B cell (primary cell): ENCODE measurements around the gene RIPK3. TPM values are rescaled to one million over a fixed set of nuclear protein-coding genes. Genes with fewer than 3 reads are reported as not detected.

ENCODE experiments used
- ATAC-seq: fragments of 200-7000 bp; cut with Tn5 transposase; one replicate; pipeline ENCODE4 v1.10.0; 2021; ENCODE audit warnings: low read depth, mild to moderate bottlenecking, moderate number of reproducible peaks, moderate library complexity
- CTCF ChIA-PET: fragments of 350-600 bp; sonication (Branson Sonifier 250); formaldehyde crosslinking; loops from one replicate; lab custom pipeline; 2021; ENCODE audit warnings: antibody characterized with exemption, inconsistent platforms; lab: Charles Lee
- POLR2A ChIA-PET: fragments of 350-600 bp; sonication (Branson Sonifier 250); formaldehyde crosslinking; loops from one replicate; lab custom pipeline; 2021; ENCODE audit warnings: antibody characterized with exemption; lab: Charles Lee
- DNase-seq: peaks from one replicate; pipeline ENCODE4 v3.0.0; 2013
- H2AFZ ChIP-seq: 2 replicates; pipeline ENCODE4 v1.6.1; 2012; ENCODE audit warnings: mild to moderate bottlenecking, low read depth, low read length; ENCODE audit not compliant: insufficient read depth, poor library complexity, severe bottlenecking
- H3K27ac ChIP-seq, 2 donors: 1 replicate in 1 of 2; 2 replicates in 1 of 2; pipeline ENCODE4 v1.5.1; 2012 to 2013; ENCODE audit warnings: low read length in 2 of 2, mild to moderate bottlenecking in 2 of 2, moderate library complexity in 1 of 2
- H3K27me3 ChIP-seq, 4 experiments: fragments of 200-600 bp in 1 of 4; sonication (generic) in 1 of 4; replicated peaks in 1 of 4; 1 replicate in 2 of 4; 2 replicates in 2 of 4; pipeline versions ENCODE4 v1.6.1 to v1.7.0; 2013 to 2016; ENCODE audit warnings: low read length in 3 of 4, mild to moderate bottlenecking in 2 of 4, mixed read lengths in 1 of 4, moderate library complexity in 1 of 4; ENCODE audit not compliant: insufficient read depth in 4 of 4, control insufficient read depth in 3 of 4; ENCODE audit errors: control extremely low read depth in 1 of 4
- H3K36me3 ChIP-seq, 2 experiments: replicated peaks in 1 of 2; 1 replicate in 1 of 2; 2 replicates in 1 of 2; pipeline versions ENCODE4 v1.6.1 to v1.7.1; 2013; ENCODE audit warnings: low read length in 1 of 2; ENCODE audit not compliant: insufficient read depth in 2 of 2, control insufficient read depth in 1 of 2; ENCODE audit errors: control extremely low read depth in 1 of 2, extremely low read depth in 1 of 2
- H3K4me1 ChIP-seq, 2 donors: fragments of 200-600 bp in 1 of 2; sonication (generic) in 1 of 2; 1 replicate in 1 of 2; 2 replicates in 1 of 2; pipeline versions ENCODE4 v1.5.1 to v1.6.1; 2013 to 2017; ENCODE audit warnings: low read length in 2 of 2; ENCODE audit not compliant: control insufficient read depth in 2 of 2, insufficient read depth in 2 of 2
- H3K4me2 ChIP-seq: replicated peaks from 2 replicates; pipeline ENCODE3; 2012; ENCODE audit warnings: mild to moderate bottlenecking, low read depth, low read length; ENCODE audit not compliant: poor library complexity, severe bottlenecking
- H3K4me3 ChIP-seq, 5 experiments: fragments of 200-600 bp in 1 of 5; sonication (generic) in 1 of 5; 1 replicate in 3 of 5; 2 replicates in 2 of 5; pipeline versions ENCODE4 v1.5.1 to v1.7.0; 2011 to 2016; ENCODE audit warnings: low read length in 4 of 5, mild to moderate bottlenecking in 4 of 5, low read depth in 2 of 5, control low read depth in 1 of 5, moderate library complexity in 1 of 5; ENCODE audit not compliant: insufficient read depth in 1 of 5; ENCODE audit errors: control extremely low read depth in 1 of 5, extremely low read depth in 1 of 5
- H3K79me2 ChIP-seq: fragments of 200-600 bp; sonication (generic); one replicate; pipeline ENCODE4 v1.6.0; 2016; ENCODE audit warnings: low read length; ENCODE audit not compliant: control insufficient read depth, insufficient read depth
- H3K9ac ChIP-seq: fragments of 200-600 bp; sonication (generic); 2 replicates; pipeline ENCODE4 v1.6.1; 2017; ENCODE audit warnings: mild to moderate bottlenecking, low read length, moderate library complexity
- H3K9me3 ChIP-seq, 3 donors: one replicate each; pipeline versions ENCODE4 v1.6.1 to v1.7.1; 2013; ENCODE audit warnings: low read length in 2 of 3; ENCODE audit not compliant: control insufficient read depth in 2 of 3, insufficient read depth in 1 of 3; ENCODE audit errors: control extremely low read depth in 1 of 3
- H4K20me1 ChIP-seq: 2 replicates; pipeline ENCODE4 v1.6.0; 2012; ENCODE audit warnings: mild to moderate bottlenecking, low read length; ENCODE audit not compliant: insufficient read depth, control insufficient read depth, poor library complexity, severe bottlenecking
- H3K27ac Mint-ChIP-seq: one replicate; pipeline ENCODE4 v1.8.0; 2021; ENCODE audit warnings: mixed read lengths
- H3K27me3 Mint-ChIP-seq: one replicate; pipeline ENCODE4 v1.8.0; 2021; ENCODE audit warnings: mixed read lengths
- H3K4me1 Mint-ChIP-seq: one replicate; pipeline ENCODE4 v1.8.0; 2021; ENCODE audit warnings: mixed read lengths
- H3K4me3 Mint-ChIP-seq: one replicate; pipeline ENCODE4 v1.8.0; 2021; ENCODE audit warnings: mixed read lengths
- H3K9me3 Mint-ChIP-seq: one replicate; pipeline ENCODE4 v1.8.0; 2022; ENCODE audit warnings: mixed read lengths; ENCODE audit not compliant: insufficient read depth
- CTCF ChIP-seq: fragments of 200-600 bp; IDR thresholded peaks from one replicate; pipeline ENCODE4 v1.8.0; 2022; ENCODE audit warnings: antibody characterized with exemption, mild to moderate bottlenecking
- EZH2 ChIP-seq: IDR thresholded peaks from 2 replicates; pipeline ENCODE4 v1.6.1; 2012; ENCODE audit warnings: borderline replicate concordance, low read depth, mild to moderate bottlenecking, moderate library complexity, low read length; ENCODE audit not compliant: insufficient read depth, poor library complexity, severe bottlenecking
- WGBS: methylation state at CpG from one replicate; pipeline ENCODE4 v1.1.5; 2013; ENCODE audit warnings: missing lambda C conversion rate; ENCODE audit not compliant: insufficient coverage; 5-methylcytosine and 5-hydroxymethylcytosine counted together
- intact Hi-C: fragments of 100-400 bp; cut with micrococcal nuclease; formaldehyde crosslinking; loops from one replicate; pipeline ENCODE4 v1.10.0; 2022
- polyA plus RNA-seq: library from polyadenylated mRNA; depleted of rRNA; stranded (reverse); fragments of >200 nt; gene quantifications from 2 replicates; pipeline ENCODE4 v1.2.3, GENCODE V29; 2012
- total RNA-seq, 2 donors: library from RNA; stranded (reverse); fragments of 120-200 nt in 1 of 2; gene quantifications; 1 replicate in 1 of 2; 2 replicates in 1 of 2; pipeline versions ENCODE4 v1.2.3 to v1.2.4, GENCODE V29; 2013 to 2022

RIPK3 gene
- total and polyA plus RNA-seq, 2 donors (not counting 1 experiment from before 2014, with no cell fraction given): 65.5 to 77.6 TPM

- H3K4me2 ChIP-seq: no peak overlapping the region
- H3K4me3 Mint-ChIP-seq: no peak overlapping the region
- peaks cover 12% of the 10 kb centered on the region for H3K4me1 Mint-ChIP-seq
- no peak overlapping the region for H3K27ac ChIP-seq
- DNase-seq (no peak), ATAC-seq (no peak)
- peaks cover 8 to 13% of the 10 kb centered on the region in 2 donors for H3K4me1 ChIP-seq
- TF ChIP-seq CTCF (no peak), EZH2 (no peak)
- no peaks in the 10 kb centered on the region for H4K20me1 ChIP-seq
- ChIA-PET POLR2A (no interaction called here), CTCF (interaction anchor here (0.9 to 5.7 kb wide), 4 partner anchors 10 to 92 kb away, joined by 3 to 55 read pairs (median 4); partner anchors contain the start of gene ADCY4)
- no peaks in the 10 kb centered on the region for H3K9me3 ChIP-seq
- H3K9ac ChIP-seq: no peak overlapping the region
- peaks cover 0 to 19% (median 2%) of the 10 kb centered on the region in 4 experiments for H3K27me3 ChIP-seq
- intact Hi-C loops: no loop called here
- H3K36me3 ChIP-seq: no peaks in the 10 kb centered on the region
- H3K27ac Mint-ChIP-seq: no peak overlapping the region
- no peak overlapping the region for H3K4me3 ChIP-seq
- 80% methylated on average over 1 of the region's 7 CpGs for WGBS
- H3K9me3 Mint-ChIP-seq: no peaks in the 10 kb centered on the region
- H3K79me2 ChIP-seq: peaks cover 2% of the 10 kb centered on the region
- peaks cover 26% of the 10 kb centered on the region for H3K27me3 Mint-ChIP-seq
- H2AFZ ChIP-seq: no peak overlapping the region
These were observed 4.2 kb upstream of the RIPK3 start for GRCh38 chr14:24343795-24344660.

GRCh38 chr14:24342889-24343288 is 3.1 kb upstream of the RIPK3 start:
- Mint-ChIP-seq H3K27ac (no peak overlapping the region), H3K4me3 (no peak overlapping the region), H3K4me1 (peaks cover 23% of the 10 kb centered on the region), H3K27me3 (peaks cover 23% of the 10 kb centered on the region), H3K9me3 (no peaks in the 10 kb centered on the region)
- CTCF ChIA-PET: interaction anchor here (0.6 to 5.7 kb wide), 4 partner anchors 9 to 138 kb away, joined by 4 to 55 read pairs (median 6); partner anchors contain the start of genes ADCY4 and TSSK4
- H3K36me3 ChIP-seq: peaks cover 0 to 5% of the 10 kb centered on the region in 2 experiments
- no peak overlapping the region for H3K4me3 ChIP-seq
- ATAC-seq (no peak), DNase-seq (no peak)
- no peak overlapping the region for H3K9ac ChIP-seq
- H2AFZ ChIP-seq: no peak overlapping the region
- peaks cover 10% of the 10 kb centered on the region for H4K20me1 ChIP-seq
- POLR2A ChIA-PET: no interaction called here
- no peak overlapping the region for H3K27ac ChIP-seq
- intact Hi-C loops: no loop called here
- peaks cover 10% of the 10 kb centered on the region for H3K79me2 ChIP-seq
- no CpG with 5 or more reads among the region's 4 CpGs for WGBS
- H3K27me3 ChIP-seq: peaks cover 0 to 19% (median 2%) of the 10 kb centered on the region in 4 experiments
- TF ChIP-seq EZH2 (no peak), CTCF (no peak)
- peaks cover 17 to 24% of the 10 kb centered on the region in 2 donors for H3K4me1 ChIP-seq
- no peak overlapping the region for H3K4me2 ChIP-seq
- H3K9me3 ChIP-seq: no peaks in the 10 kb centered on the region
